ENCODE data around the gene COPZ1.
"Not testable (repeated sequence)": the region's sequence is repeated elsewhere in the genome, so short reads cannot be mapped to it uniquely, and the experiment has no call there.

The COPZ1 gene

DNA sequence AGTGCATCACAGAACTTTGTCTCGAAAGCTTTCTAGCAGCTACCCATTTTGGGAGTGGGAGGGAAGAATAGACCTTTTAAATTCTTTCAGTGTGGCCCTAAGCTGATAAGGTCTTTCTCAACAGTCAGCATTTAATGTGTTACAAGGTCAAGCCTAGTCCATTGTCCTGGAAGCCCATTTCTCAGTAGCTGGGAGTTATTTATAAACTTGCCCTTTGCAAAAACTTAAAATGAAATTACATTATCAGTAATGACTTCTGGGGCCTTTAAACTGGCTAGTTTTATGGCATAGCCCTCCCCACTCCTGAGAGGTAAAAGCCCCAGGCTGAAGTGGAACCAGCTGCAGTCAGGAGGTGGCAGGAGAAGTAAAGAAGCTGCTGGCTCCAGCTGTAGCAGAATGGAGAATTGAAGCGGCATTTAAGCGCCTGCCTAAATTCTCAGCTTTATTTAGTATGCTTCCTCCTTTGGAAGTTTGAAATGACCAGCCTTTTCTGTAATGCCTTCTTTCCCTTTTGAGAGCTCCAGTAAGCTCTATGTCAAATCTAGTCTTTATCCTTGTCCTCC, 12.4 kb downstream of the COPZ1 start:
- peak; percentile 8 for DNase-seq

- DNase-seq: no peak
These were observed 13.1 kb downstream of the COPZ1 start for GRCh38 chr12:54337854-54338650.

- DNase-seq: no peak
These were observed 13.9 kb downstream of the COPZ1 start for GRCh38 chr12:54338698-54339296.

DNA sequence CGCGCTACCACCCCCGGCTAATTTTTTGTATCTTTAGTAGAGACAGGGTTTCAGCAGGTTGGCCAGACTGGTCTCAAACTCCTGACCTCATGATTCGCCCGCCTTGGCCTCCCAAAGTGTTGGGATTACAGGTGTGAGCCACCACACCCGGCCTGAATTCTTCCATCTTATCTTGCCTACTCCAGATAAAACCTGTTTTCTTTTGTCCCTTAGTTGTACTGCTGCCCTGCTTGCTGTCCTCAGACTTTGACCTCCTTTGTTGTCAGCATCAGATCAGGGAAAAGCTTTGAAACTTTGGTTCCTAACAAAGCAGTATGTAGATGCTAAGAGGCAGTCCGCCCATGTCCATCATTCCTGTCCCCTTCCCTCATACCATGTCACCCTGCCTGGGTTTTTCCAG, 15.9 kb downstream of the COPZ1 start:
- no peak for DNase-seq

DNA sequence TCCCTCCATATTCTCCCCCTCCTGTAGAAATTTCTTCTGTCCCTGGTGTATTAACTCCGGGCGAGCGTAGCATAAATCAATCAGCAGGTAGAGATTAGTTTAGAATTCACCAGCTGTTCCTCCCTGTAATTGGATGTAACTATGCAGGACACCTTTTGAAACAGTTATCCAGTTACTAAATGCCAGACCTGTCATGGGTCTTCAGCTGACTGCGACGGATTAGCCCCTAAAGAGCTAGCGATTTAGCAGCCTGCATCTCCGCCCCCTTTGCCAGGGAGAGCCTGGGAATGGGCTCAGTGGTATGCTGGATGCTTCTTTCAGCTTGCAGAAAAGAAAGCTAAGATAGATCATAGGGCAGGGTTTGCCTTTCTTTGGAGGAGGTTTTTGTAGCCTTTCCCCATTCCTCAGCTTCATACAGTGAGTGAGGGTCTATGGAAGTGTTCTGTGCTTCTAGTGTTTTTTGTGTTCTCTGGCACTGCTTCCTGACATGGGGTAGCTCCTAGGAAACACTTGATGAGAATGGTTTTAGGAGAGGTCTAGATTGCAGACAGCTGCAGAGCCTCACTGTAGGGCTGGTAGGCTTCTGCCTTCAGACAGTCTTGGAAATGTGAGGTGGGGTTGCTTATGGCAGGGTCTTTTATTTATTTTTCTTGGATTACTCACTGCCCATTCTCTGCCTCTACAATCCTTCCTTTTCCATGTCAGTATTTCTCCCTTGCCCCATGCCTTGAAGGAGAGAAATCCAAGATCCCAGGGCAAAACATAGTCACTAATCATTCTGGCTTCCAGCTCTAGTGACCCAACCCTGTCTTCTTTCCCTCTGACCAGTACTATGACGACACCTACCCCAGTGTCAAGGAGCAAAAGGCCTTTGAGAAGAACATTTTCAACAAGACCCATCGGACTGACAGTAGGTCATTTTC, 16.7 kb downstream of the COPZ1 start:
- no peak for DNase-seq

DNA sequence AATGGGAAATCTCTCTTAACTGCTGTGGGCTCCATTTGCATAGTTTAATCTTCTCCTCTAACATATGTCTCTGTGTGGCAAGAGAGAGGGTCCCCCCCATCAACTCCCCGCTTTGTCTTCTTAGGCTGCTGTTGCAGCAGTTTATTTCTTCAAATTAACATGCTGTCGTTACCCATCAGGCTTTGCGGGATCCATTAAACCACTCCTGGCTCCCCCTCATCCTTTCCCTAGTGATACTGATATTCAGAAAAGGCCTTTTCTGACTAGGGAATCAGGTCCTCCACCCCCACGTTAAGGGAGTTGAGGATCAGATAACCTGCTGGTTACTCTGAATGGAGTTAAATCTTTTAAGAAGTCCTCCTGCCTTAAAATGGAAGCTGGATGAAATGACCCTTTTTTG, 24.1 kb downstream of the COPZ1 start:
- DNase-seq: no peak

DNA sequence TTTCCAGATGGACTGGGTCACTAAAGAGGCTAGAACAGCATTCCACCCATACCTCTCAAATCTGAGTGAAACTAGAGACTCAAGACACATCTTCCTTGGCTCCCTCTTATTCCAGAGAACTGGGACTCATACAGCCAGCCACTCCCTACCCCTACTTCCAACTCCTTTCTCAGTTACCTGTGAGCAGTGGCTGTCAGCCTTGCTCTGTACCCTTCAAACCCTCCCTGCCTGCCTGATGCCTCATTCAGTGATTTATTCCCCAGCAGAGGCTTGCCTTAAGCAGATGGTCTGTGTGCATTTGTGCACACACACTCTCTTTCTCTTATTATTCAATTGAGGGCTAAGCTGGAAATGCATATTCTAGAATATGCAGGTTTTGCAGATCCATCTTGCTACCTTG, 24.7 kb downstream of the COPZ1 start:
- no peak for DNase-seq

- no peak for DNase-seq
These were observed 25.8 kb downstream of the COPZ1 start for GRCh38 chr12:54350743-54351142.

DNA sequence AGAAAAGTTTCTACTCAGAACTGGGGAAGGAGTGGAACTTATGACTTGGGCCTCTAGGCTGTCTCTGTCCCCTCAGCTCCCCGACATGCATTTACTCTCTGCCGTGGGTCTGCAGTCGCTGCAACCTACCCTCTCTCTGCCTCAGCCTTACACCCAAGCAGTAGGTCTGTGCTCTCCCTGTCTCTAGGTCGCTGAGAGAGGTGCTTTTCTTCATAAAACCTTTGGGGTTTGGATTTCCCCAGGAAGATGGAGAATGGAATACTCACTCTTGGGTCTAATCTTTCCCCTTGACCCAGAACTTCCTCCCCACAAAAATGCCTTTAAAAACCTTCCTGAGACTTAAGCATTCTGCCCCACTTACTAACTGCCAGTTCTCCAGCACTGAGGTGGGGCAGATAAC, 26.4 kb downstream of the COPZ1 start:
- DNase-seq: no peak

- DNase-seq: peak; percentile 82
These were observed 27.1 kb downstream of the COPZ1 start for GRCh38 chr12:54352022-54352531.

GRCh38 chr12:54352891-54353874, 28.3 kb downstream of the COPZ1 start:
- DNase-seq: peak; percentile 21

- not testable (repeated sequence) for DNase-seq
These were observed 29.3 kb downstream of the COPZ1 start for GRCh38 chr12:54354271-54354670.

DNA sequence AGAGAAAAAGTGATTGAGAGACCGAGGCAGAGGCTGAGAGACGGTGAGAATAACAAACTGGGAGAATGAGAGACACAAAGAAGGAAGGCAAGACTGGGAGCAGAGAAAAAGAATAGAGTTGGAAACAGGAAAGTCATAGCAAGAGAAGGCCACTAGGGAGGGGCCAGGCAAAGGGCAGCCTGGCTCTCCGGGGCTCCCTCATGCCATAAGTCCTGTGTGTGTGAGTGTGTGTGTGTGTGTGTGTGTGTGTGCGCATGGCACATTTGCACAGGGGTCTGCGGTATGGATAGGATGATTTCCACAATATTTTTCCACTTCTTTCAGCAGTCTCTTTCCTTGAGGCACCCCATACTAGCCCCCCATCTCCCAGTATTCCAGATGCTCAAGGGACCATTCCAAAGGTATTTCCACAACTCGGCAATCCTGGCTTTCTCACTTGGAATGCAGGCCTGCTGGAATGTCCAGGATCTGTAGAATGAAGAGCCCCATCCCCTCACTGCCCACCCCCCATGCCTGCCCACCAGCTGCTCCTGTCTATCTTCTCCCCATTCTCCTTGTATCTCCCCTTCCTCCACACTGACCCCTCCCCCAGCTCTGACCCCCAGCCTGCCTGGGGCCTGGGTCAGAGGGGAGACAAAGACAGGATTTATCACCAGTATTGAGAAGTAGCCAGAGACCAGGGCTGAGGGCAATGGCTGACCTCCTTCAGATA, 30.3 kb downstream of the COPZ1 start:
- DNase-seq: no peak

DNA sequence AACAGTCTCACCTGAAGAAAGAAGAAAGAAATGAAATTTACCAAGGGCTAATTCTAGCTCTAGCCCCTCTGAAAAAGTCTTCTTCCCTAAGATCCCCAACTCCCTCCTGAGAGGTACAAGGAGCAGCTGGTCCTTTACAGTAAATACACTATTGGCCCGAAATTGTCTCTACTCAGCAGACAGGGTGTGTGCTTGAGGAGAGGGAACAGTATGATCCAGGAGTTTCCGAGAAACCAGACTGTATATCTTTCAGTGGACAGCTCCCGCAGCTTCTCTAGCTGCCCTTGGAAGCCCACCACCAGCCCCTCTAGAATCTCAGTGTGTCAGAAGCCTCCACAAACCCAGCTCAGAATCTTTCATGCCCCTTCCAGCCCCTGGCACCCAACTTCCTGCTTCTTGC, 31.3 kb downstream of the COPZ1 start:
- no peak for DNase-seq

- no peak for DNase-seq
These were observed 32.0 kb downstream of the COPZ1 start for GRCh38 chr12:54356951-54357356.

DNA sequence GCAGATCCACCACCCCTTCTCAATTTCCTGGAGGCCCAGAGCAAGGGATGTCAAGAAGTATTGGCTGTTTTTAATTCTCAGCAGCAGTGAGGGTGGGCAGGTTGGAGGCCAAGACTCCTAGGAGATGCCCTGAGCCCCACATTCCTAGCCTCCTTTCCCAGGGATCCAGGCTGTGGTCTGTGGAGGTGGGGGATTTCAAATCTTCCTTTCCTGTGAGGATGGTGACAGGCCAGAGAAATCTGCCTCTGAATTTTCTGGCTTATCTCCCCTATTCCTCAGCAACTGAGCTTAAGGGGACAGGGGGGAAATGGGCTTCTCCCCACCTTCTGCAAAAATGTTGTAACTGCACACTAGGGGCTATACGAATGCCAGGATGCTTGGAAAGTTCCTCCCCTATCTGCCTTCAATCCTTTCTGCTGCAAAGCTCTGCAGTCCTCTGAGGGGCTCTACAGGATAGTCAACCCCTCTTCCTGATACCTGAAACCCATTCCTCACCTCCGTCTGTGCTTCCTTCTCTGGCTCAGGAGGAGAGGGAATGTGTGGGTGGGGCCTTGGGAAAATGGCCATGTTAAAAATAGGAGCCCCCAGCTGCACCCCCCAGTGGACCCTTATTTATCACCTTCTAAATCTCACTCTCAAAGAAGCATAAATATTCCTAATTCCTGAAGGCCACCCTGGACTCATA, 32.7 kb downstream of the COPZ1 start:
- DNase-seq: no peak

DNA sequence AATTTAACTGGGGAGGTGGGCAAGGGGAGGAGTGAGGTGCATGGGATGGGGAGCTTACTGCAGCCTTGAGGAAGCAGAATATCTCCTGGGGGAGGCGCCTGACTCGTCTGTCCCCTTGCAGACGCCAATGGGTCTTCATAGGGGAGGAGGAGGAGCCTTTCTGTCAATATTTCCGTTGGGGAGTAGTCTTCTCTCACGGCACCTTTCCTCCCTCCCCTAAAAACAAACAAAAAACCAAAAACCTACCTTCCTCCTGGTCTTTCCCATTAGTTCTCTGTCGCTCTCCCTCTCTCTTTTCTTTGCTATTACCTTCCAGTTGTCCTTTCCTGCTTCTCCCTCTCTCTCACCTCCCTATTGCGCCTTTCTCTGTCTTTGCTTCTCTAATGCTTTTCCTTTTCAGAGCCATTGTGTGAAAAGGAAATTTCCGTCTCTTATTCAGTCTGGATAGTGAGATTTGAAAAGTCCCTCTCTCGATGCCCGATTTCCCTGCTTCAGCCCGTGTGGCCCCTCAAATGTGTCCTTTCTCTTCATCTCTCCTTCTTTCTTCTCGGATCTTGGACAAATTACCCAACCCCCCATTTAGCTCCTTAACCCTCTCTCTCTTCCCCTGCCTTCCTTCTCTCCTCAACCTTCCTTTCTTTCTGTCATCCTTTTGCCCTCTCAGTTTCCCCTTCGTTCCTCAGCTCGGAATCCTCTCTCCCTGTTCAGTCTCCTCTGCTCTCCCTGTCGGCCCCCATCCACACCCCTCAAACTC, 33.4 kb downstream of the COPZ1 start:
- DNase-seq: peak; percentile 27

DNA sequence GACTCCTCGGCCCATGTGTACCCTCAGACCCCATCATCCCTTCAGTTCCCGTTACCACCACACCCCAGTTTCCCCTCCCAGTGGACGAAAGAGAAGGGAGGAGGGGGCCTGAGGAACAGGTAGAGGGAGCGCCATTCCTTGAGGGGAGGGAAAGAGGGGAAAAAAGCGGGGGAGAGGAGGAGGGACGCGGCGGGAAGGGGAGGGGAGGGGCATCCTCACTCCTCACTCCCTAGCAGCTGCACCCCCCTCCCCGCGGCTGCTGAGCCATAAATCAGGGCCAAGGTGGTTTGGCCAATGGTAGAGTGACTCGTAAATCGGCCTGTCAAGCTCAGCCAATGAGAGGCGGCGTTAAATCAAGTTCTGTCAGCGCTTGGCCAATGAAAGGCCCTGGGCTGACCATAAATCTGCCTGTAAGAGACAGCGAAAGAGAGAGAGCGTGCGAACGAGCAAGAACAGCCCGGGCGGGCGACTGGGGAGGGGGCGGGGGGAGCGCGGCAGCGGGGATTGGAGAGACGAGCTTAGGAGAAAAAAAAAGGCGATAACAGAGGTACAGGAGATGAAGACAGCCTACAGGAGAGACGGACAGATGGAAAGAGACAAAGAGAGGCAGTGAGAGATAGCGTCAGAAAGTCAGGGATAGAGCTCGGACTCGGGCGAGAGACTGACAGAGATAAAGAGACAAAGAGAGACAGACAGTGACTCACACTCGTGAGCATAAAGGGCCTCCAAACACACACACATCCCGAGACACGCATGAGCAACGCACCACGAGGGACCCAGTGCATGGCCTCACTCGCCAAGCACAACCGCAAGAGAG, 34.2 kb downstream of the COPZ1 start:
- peak; percentile 99 for DNase-seq

Data from DMS153 (cell line).